HTERT RPE-1 (cell line): ENCODE data around the gene L3HYPDH.

Source experiments
- in situ Hi-C: fragments of 300-500 bp; cut with MboI; formaldehyde crosslinking; loops from 4 replicates; pipeline ENCODE4 v1.14.3; 2020; ENCODE audit warnings: low sequenced_read_pairs

L3HYPDH gene

GRCh38 chr14:59483819-59484638 lies at the start of gene L3HYPDH, which contains the start of gene JKAMP:
Gene L3HYPDH (minus strand): TSS chr14:59484408. CDS start chr14:59484316, 92 bp downstream.
Gene JKAMP (plus strand): TSS chr14:59484517. CDS start chr14:59484590, 73 bp downstream.
- in situ Hi-C loops: no loop called here

DNA sequence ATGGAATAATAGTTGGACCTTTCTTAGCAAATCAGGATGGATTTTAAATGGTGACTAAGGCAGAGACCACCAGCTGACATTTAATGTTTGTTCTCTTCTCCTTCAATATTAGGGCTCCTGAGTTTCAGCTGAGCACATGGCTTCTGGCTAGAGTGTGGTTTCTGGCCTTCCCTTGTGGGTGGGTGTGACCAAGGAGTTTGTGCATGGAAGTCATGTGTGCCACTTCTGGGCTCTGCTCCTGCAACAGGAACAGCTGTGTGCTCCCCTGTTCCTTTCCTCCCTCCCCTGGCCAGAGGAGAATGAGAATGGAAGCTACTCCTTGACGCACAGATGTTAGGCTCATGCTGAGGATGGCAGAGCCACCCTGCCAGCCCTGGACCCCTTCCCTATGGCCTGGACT lies 48.2 kb upstream of the L3HYPDH start:
- in situ Hi-C loops: no loop called here

DNA sequence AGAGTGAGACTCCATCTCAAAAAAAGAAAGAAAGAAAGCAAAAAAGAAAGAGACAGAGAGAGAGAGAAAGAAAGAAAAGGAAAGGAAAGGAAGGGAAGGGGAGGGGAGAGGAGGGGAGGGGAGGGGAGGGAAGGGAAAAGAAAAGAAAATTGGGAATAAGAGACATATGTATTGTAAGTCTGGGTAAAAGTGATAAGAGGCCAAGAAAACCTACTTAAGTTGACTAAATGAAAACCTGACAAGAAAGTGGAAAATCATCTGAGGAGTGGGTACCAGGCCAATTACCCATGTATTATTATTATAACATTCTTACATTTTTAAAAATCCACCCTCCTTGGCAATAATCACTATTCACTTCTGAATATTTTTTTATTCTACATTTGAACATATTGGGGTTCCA lies 46.1 kb upstream of the L3HYPDH start:
- in situ Hi-C loops: no loop called here

- in situ Hi-C loops: no loop called here
Measured at GRCh38 chr14:59529189-59529588, 45.0 kb upstream of the L3HYPDH start.

DNA sequence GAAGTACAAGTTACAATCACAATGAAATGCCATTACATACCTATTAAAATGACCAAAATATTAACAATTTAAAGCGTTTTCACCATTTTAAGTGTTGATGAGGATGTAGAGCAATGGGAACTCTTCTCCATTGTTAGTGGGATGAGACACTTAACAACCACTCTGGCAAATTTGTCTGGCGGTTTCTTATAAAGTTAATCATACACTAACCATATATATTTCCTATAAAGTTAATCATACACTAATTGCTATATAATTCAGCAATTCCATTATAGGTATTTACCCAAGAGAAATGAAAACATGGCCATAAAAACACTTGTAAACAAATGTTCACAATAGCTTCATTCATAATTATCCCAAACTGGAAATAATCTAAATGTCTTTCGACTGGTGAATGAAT lies 36.0 kb upstream of the L3HYPDH start:
- in situ Hi-C loops: no loop called here

GRCh38 chr14:59511916-59512575 lies 27.8 kb upstream of the L3HYPDH start:
- in situ Hi-C loops: no loop called here

- in situ Hi-C loops: no loop called here
Measured at GRCh38 chr14:59510966-59511365, 26.8 kb upstream of the L3HYPDH start.

DNA sequence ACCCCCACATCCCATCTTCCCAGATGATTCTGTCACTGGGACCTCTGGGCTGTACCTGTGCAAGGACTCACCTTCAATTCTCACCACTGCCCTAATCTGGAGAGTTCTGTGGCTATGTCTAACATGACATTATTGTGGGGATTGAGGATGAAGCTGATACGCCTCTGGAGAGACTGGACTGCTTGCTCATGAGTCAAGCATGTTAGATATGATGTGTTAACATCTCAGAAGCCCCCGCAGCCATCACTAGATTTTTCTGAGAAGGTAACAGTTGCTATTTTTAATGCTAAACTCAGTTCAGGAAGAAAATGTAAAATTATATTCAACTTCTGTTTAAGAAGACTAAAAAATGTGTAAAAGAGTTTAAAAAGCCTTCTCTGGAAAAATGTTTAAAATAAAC lies 25.8 kb upstream of the L3HYPDH start:
- in situ Hi-C loops: no loop called here

- in situ Hi-C loops: no loop called here
Measured at GRCh38 chr14:59509101-59509500, 24.9 kb upstream of the L3HYPDH start.

DNA sequence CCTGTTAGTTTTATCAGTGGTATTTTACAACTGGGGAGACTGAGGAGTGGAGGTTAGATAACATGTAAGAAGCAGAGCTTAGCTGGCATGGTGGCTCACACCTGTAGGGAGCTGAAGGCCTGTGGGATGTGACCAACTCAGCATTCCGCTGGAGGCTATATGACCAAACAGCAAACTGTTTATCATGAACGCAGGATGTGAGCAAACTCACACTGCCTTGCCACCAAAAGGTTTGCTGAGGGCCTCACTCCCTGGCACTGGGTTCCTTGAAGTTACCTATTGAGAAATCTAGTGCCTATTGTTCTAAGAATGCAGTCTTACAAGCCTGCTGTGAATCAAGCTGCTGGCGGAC lies 23.5 kb upstream of the L3HYPDH start:
- in situ Hi-C loops: no loop called here

DNA sequence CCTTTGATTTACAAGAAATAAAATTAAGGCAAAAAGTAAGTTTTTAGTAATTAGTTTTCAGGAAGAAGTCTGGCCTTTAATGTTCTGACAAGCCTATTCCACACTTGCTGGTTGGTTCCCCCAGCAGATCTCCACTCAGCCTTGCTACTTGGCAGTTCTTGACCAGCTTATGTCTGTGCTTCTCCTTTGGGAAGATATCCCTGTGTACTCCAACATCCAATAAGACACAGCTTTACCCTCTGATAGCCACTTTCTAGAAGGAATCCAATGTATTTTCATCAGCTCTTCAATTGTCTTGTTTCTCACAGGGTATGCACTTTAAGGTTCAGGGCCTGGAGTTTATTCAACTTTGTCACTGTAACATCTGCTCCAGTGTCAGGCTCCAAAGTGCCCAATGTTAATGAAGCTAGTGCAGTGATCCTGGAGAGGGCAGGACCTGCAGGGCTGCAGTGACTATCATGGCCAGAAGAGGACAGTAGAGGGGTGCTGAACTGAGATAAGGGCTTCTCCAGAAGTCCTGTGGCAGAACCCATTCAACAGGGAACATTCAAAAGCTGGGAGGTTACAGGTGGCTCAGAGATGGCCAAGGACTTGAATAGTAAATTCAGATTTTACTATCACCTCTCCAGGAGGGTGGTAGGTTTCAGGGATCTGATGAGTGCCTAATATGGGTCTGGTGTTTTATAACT lies 23.0 kb upstream of the L3HYPDH start:
- in situ Hi-C loops: no loop called here

- in situ Hi-C loops: no loop called here
Measured at GRCh38 chr14:59503256-59503655, 19.0 kb upstream of the L3HYPDH start.

DNA sequence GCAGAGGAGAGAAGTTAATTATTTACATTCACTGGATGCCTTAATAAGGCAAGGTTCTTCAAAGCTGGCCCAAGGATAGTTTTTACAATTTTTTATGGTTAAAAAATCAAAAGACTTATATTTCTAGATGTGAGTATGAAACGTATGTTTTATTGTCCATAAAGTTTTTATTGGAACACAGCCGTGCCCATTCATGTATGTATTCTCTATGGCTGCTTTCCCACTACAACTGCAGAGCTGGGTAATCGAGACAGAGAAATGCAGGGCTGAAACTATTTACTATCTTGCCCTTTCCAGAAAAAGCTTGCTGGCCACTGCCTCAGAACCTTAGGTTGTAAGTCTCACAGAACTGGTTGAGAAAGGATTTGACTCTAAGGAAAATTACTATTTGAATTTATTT lies 16.5 kb upstream of the L3HYPDH start:
- in situ Hi-C loops: no loop called here

GRCh38 chr14:59492384-59492783 lies 8.2 kb upstream of the L3HYPDH start:
- in situ Hi-C loops: no loop called here

- in situ Hi-C loops: no loop called here
Measured at GRCh38 chr14:59490756-59491155, 6.5 kb upstream of the L3HYPDH start.

- in situ Hi-C loops: no loop called here
Measured at GRCh38 chr14:59484639-59485175, 499 bp upstream of the L3HYPDH start.

- in situ Hi-C loops: no loop called here
Measured at GRCh38 chr14:59483363-59483762, 845 bp downstream of the L3HYPDH start.

DNA sequence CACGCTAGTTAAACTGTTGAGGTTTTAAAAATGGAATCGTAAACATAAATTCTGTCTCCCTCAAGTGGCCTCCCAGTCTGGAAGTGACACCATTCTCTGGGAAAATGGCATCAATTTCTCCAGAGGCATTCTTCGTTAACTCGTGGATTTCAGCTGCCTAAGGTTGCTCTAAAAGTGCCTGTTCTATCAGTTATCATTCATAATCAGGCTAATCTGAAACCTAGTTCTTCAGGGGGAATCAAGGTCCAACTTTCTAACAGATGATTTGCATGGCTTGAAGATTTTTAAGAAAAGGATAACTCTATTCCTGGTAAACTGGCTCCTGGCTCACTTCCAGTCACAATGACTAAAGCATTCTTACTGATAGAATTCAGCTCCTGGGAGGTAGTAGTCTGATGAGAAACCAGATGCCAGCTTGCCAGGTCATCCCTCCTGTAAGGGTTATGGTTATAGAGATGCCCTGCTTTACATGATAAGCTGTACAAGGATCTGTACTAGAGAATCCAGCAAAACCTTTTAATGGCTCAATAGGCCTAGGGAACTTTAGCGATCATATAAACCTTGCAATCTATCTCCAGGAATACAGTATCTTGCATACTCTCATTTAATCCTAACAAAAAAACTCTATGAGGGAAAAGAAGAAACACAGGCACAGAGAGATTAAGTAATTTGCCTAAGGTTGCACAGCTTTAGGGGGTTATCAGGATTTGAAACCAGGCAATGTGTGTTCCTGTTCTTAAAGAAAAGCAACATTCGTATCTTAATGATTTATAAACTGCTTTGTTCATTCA lies 1.5 kb downstream of the L3HYPDH start:
- in situ Hi-C loops: no loop called here

DNA sequence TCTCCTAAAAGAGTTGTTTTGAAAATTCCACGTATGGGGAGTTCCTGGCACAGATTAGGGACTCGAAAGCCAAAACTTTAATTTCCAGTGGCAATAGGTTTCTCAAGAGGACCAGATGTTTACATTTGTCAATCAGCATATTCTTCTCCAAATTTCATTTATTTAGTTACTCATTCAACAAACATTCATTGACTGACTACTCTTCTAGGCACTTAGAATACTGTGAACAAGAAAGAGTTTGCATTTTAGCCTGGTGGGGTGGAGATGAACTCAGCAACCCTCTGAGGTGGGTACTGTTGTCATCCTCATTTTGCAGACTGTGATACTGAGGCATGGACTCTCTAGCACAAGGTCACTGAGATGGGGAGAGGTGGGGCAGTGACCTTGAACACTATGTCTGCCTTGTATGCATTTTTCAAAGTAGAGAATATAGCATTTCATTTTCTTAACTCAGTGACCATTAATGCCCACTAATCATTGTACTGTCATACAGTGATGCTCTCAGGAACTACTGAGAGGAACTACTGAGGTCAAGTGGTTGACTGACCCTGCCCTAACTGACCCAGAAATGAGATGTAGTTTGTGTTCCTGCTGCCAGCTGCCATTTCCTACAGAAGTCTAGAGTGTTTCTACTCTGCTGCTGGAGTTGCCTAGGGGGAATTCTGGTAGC lies 2.2 kb downstream of the L3HYPDH start:
- in situ Hi-C loops: no loop called here

GRCh38 chr14:59481407-59481806 lies 2.8 kb downstream of the L3HYPDH start:
- in situ Hi-C loops: no loop called here
